HL-60 (cell line): ENCODE measurements around the gene AKT1S1.

Source experiments
- DNase-seq, 2 experiments: peaks; one replicate each; pipeline ENCODE4 v3.0.0-alpha.2; 2010 to 2020; ENCODE audit warnings: low read depth in 1 of 2, low spot score in 1 of 2
- H3K27ac ChIP-seq: fragments of 250-450 bp; sonication (Bioruptor Pico); replicated peaks from 2 replicates; pipeline ENCODE4 v1.5.1; 2020; ENCODE audit warnings: mild to moderate bottlenecking, moderate library complexity
- H3K27me3 ChIP-seq: fragments of 250-450 bp; sonication (Bioruptor Pico); 2 replicates; pipeline ENCODE4 v1.5.1; 2021; ENCODE audit warnings: mild to moderate bottlenecking, moderate library complexity; ENCODE audit not compliant: insufficient read depth, poor library complexity, severe bottlenecking
- H3K4me3 ChIP-seq: replicated peaks from 2 replicates; pipeline ENCODE4 v1.5.1; 2011; ENCODE audit warnings: mild to moderate bottlenecking, control low read depth, low read length; ENCODE audit not compliant: insufficient read depth
- CTCF ChIP-seq: IDR thresholded peaks from one replicate; pipeline ENCODE4 v1.5.1; 2011; ENCODE audit warnings: low read length, control low read depth, inconsistent platforms; ENCODE audit not compliant: insufficient read depth
- GABPA ChIP-seq: IDR thresholded peaks from 2 replicates; pipeline ENCODE4 v1.6.1; 2012; ENCODE audit warnings: low read depth
- POLR2AphosphoS5 ChIP-seq: IDR thresholded peaks from 2 replicates; pipeline ENCODE4 v1.6.1; 2012; ENCODE audit warnings: low read depth
- REST ChIP-seq: IDR thresholded peaks from 2 replicates; pipeline ENCODE4 v1.6.1; 2012; ENCODE audit warnings: low read depth; ENCODE audit not compliant: insufficient replicate concordance
- SPI1 ChIP-seq: IDR thresholded peaks from 2 replicates; pipeline ENCODE4 v1.6.1; 2012; ENCODE audit warnings: low read depth, mild to moderate bottlenecking, borderline replicate concordance

The AKT1S1 gene

GRCh38 chr19:49857061-49857837 is 19.9 kb downstream of the AKT1S1 start:
- TF ChIP-seq POLR2AphosphoS5 (no peak; the same call in 1 of the 2 replicates), GABPA (no peak), CTCF (no peak), SPI1 (no peak), REST (no peak)
- H3K27ac ChIP-seq, result no peak overlapping the region
- no peak for DNase-seq

GRCh38 chr19:49856574-49857021 is 20.6 kb downstream of the AKT1S1 start:
- H3K27ac ChIP-seq, result no peak overlapping the region
- H3K4me3 ChIP-seq, result no peak overlapping the region
- no peaks in the 10 kb centered on the region for H3K27me3 ChIP-seq
- TF ChIP-seq POLR2AphosphoS5 (peak; percentile 38), CTCF (no peak)
- DNase-seq, result no peak

More at GRCh38 chr19:49857061-49857837, 19.9 kb downstream of the AKT1S1 start:
- H3K27me3 ChIP-seq, result no peaks in the 10 kb centered on the region
- no peak overlapping the region for H3K4me3 ChIP-seq

- no peaks in the 10 kb centered on the region for H3K27me3 ChIP-seq
- no peak overlapping the region for H3K4me3 ChIP-seq
- no peak for DNase-seq
- no peak overlapping the region for H3K27ac ChIP-seq
- no peak for TF ChIP-seq SPI1
- no peak for TF ChIP-seq GABPA
- no peak for TF ChIP-seq CTCF
- no peak for TF ChIP-seq POLR2AphosphoS5
- TF ChIP-seq REST, result no peak
Measured at GRCh38 chr19:49855676-49856573, 21.2 kb downstream of the AKT1S1 start.
